WTC11 (cell line): ENCODE measurements around the gene GART. TPM values are rescaled to one million over a fixed set of nuclear protein-coding genes. Genes with fewer than 3 reads are reported as not detected.

ENCODE experiments used
- ATAC-seq: fragments of 200-7000 bp; cut with Tn5 transposase; 2 replicates; pipeline ENCODE4 v1.10.0; 2021; ENCODE audit warnings: mild to moderate bottlenecking, moderate library complexity
- CTCF ChIA-PET: fragments of 300-600 bp; sonication (Branson Sonifier 250); formaldehyde crosslinking; loops from one replicate; lab custom pipeline; 2021; ENCODE audit warnings: antibody characterized with exemption; lab: Charles Lee
- POLR2A ChIA-PET: fragments of 350-600 bp; sonication (Branson Sonifier 250); formaldehyde crosslinking; loops from one replicate; lab custom pipeline; 2021; ENCODE audit warnings: antibody characterized with exemption; lab: Charles Lee
- DNase-seq: peaks from one replicate; pipeline ENCODE4 v3.0.0; 2021; ENCODE audit warnings: low spot score
- H3K27ac Mint-ChIP-seq: 2 replicates; pipeline ENCODE4 v1.8.0; 2021; ENCODE audit warnings: mixed read lengths
- H3K27me3 Mint-ChIP-seq: 2 replicates; pipeline ENCODE4 v1.8.0; 2021; ENCODE audit warnings: low read depth, mild to moderate bottlenecking, moderate library complexity, mixed read lengths
- H3K36me3 Mint-ChIP-seq: 2 replicates; pipeline ENCODE4 v1.8.0; 2021; ENCODE audit warnings: mixed read lengths
- H3K4me1 Mint-ChIP-seq: 2 replicates; pipeline ENCODE4 v1.8.0; 2022; ENCODE audit warnings: mixed read lengths
- H3K4me3 Mint-ChIP-seq: 2 replicates; pipeline ENCODE4 v1.8.0; 2021; ENCODE audit warnings: mild to moderate bottlenecking, moderate library complexity, mixed read lengths
- H3K9me3 Mint-ChIP-seq: 2 replicates; pipeline ENCODE4 v1.8.0; 2021; ENCODE audit warnings: mixed read lengths
- ATF1 ChIP-seq: sonication (generic); formaldehyde crosslinking; IDR thresholded peaks from 2 replicates; pipeline ENCODE4 v1.8.1; 2023; ENCODE audit warnings: mild to moderate bottlenecking, moderate library complexity, missing genetic modification reagents
- ELF4 ChIP-seq: sonication (generic); formaldehyde crosslinking; IDR thresholded peaks from 2 replicates; pipeline ENCODE4 v1.8.1; 2022; ENCODE audit warnings: low read depth, mild to moderate bottlenecking, moderate library complexity, missing genetic modification reagents
- ETV6 ChIP-seq: sonication (generic); formaldehyde crosslinking; IDR thresholded peaks from 2 replicates; pipeline ENCODE4 v1.8.1; 2022; ENCODE audit warnings: mild to moderate bottlenecking, missing genetic modification reagents
- GTF2I ChIP-seq: fragments of 250-450 bp; sonication (Bioruptor Pico); conservative IDR thresholded peaks from 2 replicates; pipeline ENCODE4 v1.4.0; 2021; ENCODE audit warnings: mild to moderate bottlenecking
- MYBL2 ChIP-seq: sonication (generic); formaldehyde crosslinking; IDR thresholded peaks from 2 replicates; pipeline ENCODE4 v1.8.1; 2023; ENCODE audit warnings: mild to moderate bottlenecking, moderate library complexity, missing genetic modification reagents
- PRRX2 ChIP-seq: fragments of 250-450 bp; sonication (Bioruptor Pico); IDR thresholded peaks from 2 replicates; pipeline ENCODE4 v1.8.0; 2021; ENCODE audit warnings: mild to moderate bottlenecking
- RELA ChIP-seq: sonication (generic); formaldehyde crosslinking; IDR thresholded peaks from 2 replicates; pipeline ENCODE4 v1.8.1; 2022; ENCODE audit warnings: missing genetic modification reagents, mild to moderate bottlenecking, borderline replicate concordance
- TCF7 ChIP-seq: sonication (generic); formaldehyde crosslinking; IDR thresholded peaks from 2 replicates; pipeline ENCODE4 v1.8.0; 2022; ENCODE audit warnings: mild to moderate bottlenecking, low read depth, missing genetic modification reagents, moderate library complexity
- TEAD1 ChIP-seq: sonication (generic); formaldehyde crosslinking; IDR thresholded peaks from 2 replicates; pipeline ENCODE4 v1.8.0; 2022; ENCODE audit warnings: mild to moderate bottlenecking, missing genetic modification reagents
- TP53 ChIP-seq: sonication (generic); formaldehyde crosslinking; IDR thresholded peaks from 2 replicates; pipeline ENCODE4 v1.8.1; 2023; ENCODE audit warnings: mild to moderate bottlenecking, missing genetic modification reagents
- ZNF121 ChIP-seq: sonication (generic); formaldehyde crosslinking; IDR thresholded peaks from 2 replicates; pipeline ENCODE4 v1.8.0; 2023; ENCODE audit warnings: missing genetic modification reagents
- ZNF263 ChIP-seq: sonication (generic); formaldehyde crosslinking; IDR thresholded peaks from 2 replicates; pipeline ENCODE4 v1.8.1; 2022; ENCODE audit warnings: low read depth, mild to moderate bottlenecking, moderate library complexity, missing genetic modification reagents
- ZNF396 ChIP-seq: fragments of 250-450 bp; sonication (Bioruptor Pico); IDR thresholded peaks from 2 replicates; pipeline ENCODE4 v1.8.0; 2021; ENCODE audit warnings: mild to moderate bottlenecking, moderate library complexity, borderline replicate concordance
- ZNF416 ChIP-seq: fragments of 250-450 bp; sonication (Bioruptor Pico); IDR thresholded peaks from 2 replicates; pipeline ENCODE4 v1.9.0; 2021; ENCODE audit warnings: mild to moderate bottlenecking, inconsistent platforms
- total RNA-seq: library from RNA; stranded (reverse); gene quantifications from 3 replicates; pipeline ENCODE4 v1.2.3, GENCODE V29; 2021
- TF ChIP-seq, protein P1 (sequence below): sonication (generic); formaldehyde crosslinking; IDR thresholded peaks from 2 replicates; pipeline ENCODE4 v1.8.1; 2023; ENCODE audit warnings: mild to moderate bottlenecking, missing genetic modification reagents, moderate library complexity
- TF ChIP-seq, protein P2 (sequence below): fragments of 250-450 bp; sonication (Bioruptor Pico); IDR thresholded peaks from 2 replicates; pipeline ENCODE4 v2.1.2; 2022; ENCODE audit warnings: mild to moderate bottlenecking, moderate library complexity
- TF ChIP-seq, protein P3 (sequence below): fragments of 250-450 bp; sonication (Bioruptor Pico); IDR thresholded peaks from 2 replicates; pipeline ENCODE4 v1.9.0; 2021; ENCODE audit warnings: mild to moderate bottlenecking, borderline replicate concordance
- TF ChIP-seq, protein P4 (sequence below): sonication (generic); formaldehyde crosslinking; IDR thresholded peaks from 2 replicates; pipeline ENCODE4 v1.8.0; 2022; ENCODE audit warnings: mild to moderate bottlenecking, missing genetic modification reagents

The GART gene
- total RNA-seq, 1 experiment from 2014 or later, result 223 TPM

DNA sequence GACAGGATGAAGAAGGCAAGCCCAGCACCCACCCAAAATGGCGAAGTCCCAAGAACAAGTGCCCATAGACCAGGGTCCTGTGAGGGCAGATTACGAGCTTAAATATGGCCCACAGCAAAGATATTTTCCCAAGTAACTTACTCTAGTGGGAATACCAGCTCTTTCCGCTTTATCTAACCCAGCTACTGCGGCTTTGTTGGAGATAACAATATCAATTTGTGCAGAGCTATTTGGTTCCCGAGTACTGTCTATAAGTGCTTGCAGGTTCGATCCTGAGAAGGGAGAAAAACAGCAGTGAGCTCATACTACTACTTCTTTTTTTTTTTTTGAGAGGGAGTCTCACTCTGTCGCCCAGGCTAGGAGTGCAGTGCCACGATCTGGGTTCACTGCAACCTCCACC lies 36.1 kb downstream of the GART start:
- H3K4me1 Mint-ChIP-seq, result no peaks in the 10 kb centered on the region
- ATAC-seq (no peak), DNase-seq (no peak)
- POLR2A ChIA-PET, result no interaction called here
- no peaks in the 10 kb centered on the region for H3K27me3 Mint-ChIP-seq
- H3K4me3 Mint-ChIP-seq, result no peak overlapping the region
- no peak overlapping the region for H3K27ac Mint-ChIP-seq
- H3K9me3 Mint-ChIP-seq, result peaks cover 11% of the 10 kb centered on the region
- H3K36me3 Mint-ChIP-seq, result peaks cover 78% of the 10 kb centered on the region
- CTCF ChIA-PET, result no interaction called here
- TF ChIP-seq TCF7, result no peak
- no peak for TF ChIP-seq PRRX2 (CRISPR knock-in tag)
- TF ChIP-seq GTF2I, result no peak
- TF ChIP-seq TEAD1 (CRISPR knock-in tag), result no peak
- TF ChIP-seq ELF4, result no peak
- TF ChIP-seq, protein P1, sequence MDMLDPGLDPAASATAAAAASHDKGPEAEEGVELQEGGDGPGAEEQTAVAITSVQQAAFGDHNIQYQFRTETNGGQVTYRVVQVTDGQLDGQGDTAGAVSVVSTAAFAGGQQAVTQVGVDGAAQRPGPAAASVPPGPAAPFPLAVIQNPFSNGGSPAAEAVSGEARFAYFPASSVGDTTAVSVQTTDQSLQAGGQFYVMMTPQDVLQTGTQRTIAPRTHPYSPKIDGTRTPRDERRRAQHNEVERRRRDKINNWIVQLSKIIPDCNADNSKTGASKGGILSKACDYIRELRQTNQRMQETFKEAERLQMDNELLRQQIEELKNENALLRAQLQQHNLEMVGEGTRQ (CRISPR knock-in tag), result no peak
- TF ChIP-seq, protein P2, sequence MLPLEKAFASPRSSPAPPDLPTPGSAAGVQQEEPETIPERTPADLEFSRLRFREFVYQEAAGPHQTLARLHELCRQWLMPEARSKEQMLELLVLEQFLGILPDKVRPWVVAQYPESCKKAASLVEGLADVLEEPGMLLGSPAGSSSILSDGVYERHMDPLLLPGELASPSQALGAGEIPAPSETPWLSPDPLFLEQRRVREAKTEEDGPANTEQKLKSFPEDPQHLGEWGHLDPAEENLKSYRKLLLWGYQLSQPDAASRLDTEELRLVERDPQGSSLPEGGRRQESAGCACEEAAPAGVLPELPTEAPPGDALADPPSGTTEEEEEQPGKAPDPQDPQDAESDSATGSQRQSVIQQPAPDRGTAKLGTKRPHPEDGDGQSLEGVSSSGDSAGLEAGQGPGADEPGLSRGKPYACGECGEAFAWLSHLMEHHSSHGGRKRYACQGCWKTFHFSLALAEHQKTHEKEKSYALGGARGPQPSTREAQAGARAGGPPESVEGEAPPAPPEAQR (CRISPR knock-in tag), result no peak
- no peak for TF ChIP-seq ZNF121 (CRISPR knock-in tag)

DNA sequence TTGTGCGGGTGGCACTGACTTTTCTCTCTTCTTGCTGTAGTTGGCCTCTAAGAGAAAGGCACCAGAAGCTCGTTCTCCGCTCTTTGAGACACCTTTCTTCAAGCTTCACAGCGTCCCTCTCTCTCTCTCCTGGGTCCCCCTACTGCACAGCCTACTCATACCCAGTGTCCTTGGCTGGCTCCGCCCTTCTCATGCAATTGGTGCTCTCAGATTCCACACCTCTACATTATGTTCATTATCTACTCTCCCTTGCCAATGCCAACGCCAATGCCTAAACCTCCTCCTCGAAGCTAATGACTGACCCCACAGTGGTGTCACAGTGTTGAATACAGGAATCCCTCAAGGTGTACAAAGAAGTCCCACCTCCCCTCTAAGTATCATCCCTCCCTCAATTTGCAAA lies 45.6 kb downstream of the GART start:
- Mint-ChIP-seq H3K4me1 (peaks cover 20% of the 10 kb centered on the region), H3K36me3 (no peaks in the 10 kb centered on the region), H3K27me3 (peaks cover 3% of the 10 kb centered on the region; the same call in 1 of the 2 replicates), H3K4me3 (no peak overlapping the region), H3K9me3 (no peaks in the 10 kb centered on the region), H3K27ac (peak overlapping the region; percentile 12; the same call in 1 of the 2 replicates)
- no peak for DNase-seq
- TF ChIP-seq RELA (CRISPR knock-in tag) (no peak), ZNF263 (CRISPR knock-in tag) (no peak), ATF1 (no peak), ZNF396 (no peak)
- POLR2A ChIA-PET, result interaction anchor here (1.0 kb wide), 1 partner anchor 17 kb away, joined by 3 read pairs; the partner anchor contains the start of gene TMEM50B
- CTCF ChIA-PET, result interaction anchor here (0.9 to 1.1 kb wide), 2 partner anchors 16 to 110 kb away, joined by 3 read pairs; no protein-coding TSS in a partner anchor
- ATAC-seq, result peak; percentile 48

DNA sequence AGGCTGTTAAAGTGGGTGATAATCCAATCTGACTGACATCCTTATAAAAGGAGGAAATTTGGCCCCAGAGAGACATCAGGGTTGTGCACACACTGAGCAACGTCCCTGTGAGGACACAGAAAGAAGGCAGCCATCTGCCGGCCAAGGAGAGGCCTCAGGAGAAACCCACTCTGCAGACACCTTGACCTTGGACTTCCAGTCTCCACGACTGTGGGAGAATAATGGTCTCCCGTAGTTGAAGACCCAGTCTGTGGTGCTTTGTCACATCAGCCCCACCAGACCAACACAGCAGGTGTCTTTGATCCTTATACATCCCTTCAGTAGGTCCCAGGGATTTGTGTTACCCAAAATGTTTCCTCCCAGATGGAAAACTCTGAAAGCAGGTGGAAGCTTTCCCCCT lies 46.2 kb downstream of the GART start:
- ATAC-seq, result no peak

More for the DNA sequence above, 46.2 kb downstream of the GART start:
- CTCF ChIA-PET, result interaction anchor here (0.9 to 1.1 kb wide), 2 partner anchors 15 to 110 kb away, joined by 3 read pairs; no protein-coding TSS in a partner anchor
- Mint-ChIP-seq H3K36me3 (no peaks in the 10 kb centered on the region), H3K4me1 (peaks cover 23% of the 10 kb centered on the region), H3K27me3 (peaks cover 3% of the 10 kb centered on the region; the same call in 1 of the 2 replicates), H3K9me3 (no peaks in the 10 kb centered on the region), H3K4me3 (no peak overlapping the region), H3K27ac (no peak overlapping the region)
- POLR2A ChIA-PET, result interaction anchor here (1.0 kb wide), 1 partner anchor 16 kb away, joined by 3 read pairs; the partner anchor contains the start of gene TMEM50B
- TF ChIP-seq ETV6, result no peak
- TF ChIP-seq, protein P3, sequence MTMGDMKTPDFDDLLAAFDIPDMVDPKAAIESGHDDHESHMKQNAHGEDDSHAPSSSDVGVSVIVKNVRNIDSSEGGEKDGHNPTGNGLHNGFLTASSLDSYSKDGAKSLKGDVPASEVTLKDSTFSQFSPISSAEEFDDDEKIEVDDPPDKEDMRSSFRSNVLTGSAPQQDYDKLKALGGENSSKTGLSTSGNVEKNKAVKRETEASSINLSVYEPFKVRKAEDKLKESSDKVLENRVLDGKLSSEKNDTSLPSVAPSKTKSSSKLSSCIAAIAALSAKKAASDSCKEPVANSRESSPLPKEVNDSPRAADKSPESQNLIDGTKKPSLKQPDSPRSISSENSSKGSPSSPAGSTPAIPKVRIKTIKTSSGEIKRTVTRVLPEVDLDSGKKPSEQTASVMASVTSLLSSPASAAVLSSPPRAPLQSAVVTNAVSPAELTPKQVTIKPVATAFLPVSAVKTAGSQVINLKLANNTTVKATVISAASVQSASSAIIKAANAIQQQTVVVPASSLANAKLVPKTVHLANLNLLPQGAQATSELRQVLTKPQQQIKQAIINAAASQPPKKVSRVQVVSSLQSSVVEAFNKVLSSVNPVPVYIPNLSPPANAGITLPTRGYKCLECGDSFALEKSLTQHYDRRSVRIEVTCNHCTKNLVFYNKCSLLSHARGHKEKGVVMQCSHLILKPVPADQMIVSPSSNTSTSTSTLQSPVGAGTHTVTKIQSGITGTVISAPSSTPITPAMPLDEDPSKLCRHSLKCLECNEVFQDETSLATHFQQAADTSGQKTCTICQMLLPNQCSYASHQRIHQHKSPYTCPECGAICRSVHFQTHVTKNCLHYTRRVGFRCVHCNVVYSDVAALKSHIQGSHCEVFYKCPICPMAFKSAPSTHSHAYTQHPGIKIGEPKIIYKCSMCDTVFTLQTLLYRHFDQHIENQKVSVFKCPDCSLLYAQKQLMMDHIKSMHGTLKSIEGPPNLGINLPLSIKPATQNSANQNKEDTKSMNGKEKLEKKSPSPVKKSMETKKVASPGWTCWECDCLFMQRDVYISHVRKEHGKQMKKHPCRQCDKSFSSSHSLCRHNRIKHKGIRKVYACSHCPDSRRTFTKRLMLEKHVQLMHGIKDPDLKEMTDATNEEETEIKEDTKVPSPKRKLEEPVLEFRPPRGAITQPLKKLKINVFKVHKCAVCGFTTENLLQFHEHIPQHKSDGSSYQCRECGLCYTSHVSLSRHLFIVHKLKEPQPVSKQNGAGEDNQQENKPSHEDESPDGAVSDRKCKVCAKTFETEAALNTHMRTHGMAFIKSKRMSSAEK (CRISPR knock-in tag), result no peak
- TF ChIP-seq, protein P4, sequence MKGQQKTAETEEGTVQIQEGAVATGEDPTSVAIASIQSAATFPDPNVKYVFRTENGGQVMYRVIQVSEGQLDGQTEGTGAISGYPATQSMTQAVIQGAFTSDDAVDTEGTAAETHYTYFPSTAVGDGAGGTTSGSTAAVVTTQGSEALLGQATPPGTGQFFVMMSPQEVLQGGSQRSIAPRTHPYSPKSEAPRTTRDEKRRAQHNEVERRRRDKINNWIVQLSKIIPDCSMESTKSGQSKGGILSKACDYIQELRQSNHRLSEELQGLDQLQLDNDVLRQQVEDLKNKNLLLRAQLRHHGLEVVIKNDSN (CRISPR knock-in tag), result no peak
- TF ChIP-seq ZNF396, result no peak
- no peak for TF ChIP-seq TP53
- no peak for TF ChIP-seq MYBL2 (CRISPR knock-in tag)
- no peak for TF ChIP-seq ZNF416
- DNase-seq, result no peak
